M059J (cell line): Measurements from ENCODE around the gene NPC1L1. TPM values are rescaled to one million over a fixed set of nuclear protein-coding genes. Genes with fewer than 3 reads are reported as not detected.

Experiments
- DNase-seq: peaks from one replicate; pipeline ENCODE4 v3.0.0-alpha.2; 2012; ENCODE audit warnings: low read depth
- total RNA-seq: library from RNA; depleted of rRNA; stranded (reverse); fragments of >200 nt; shearing (Covaris generic); gene quantifications from 2 replicates; pipeline ENCODE4 v1.2.3, GENCODE V29; 2014; rRNA removed

Gene NPC1L1, protein sequence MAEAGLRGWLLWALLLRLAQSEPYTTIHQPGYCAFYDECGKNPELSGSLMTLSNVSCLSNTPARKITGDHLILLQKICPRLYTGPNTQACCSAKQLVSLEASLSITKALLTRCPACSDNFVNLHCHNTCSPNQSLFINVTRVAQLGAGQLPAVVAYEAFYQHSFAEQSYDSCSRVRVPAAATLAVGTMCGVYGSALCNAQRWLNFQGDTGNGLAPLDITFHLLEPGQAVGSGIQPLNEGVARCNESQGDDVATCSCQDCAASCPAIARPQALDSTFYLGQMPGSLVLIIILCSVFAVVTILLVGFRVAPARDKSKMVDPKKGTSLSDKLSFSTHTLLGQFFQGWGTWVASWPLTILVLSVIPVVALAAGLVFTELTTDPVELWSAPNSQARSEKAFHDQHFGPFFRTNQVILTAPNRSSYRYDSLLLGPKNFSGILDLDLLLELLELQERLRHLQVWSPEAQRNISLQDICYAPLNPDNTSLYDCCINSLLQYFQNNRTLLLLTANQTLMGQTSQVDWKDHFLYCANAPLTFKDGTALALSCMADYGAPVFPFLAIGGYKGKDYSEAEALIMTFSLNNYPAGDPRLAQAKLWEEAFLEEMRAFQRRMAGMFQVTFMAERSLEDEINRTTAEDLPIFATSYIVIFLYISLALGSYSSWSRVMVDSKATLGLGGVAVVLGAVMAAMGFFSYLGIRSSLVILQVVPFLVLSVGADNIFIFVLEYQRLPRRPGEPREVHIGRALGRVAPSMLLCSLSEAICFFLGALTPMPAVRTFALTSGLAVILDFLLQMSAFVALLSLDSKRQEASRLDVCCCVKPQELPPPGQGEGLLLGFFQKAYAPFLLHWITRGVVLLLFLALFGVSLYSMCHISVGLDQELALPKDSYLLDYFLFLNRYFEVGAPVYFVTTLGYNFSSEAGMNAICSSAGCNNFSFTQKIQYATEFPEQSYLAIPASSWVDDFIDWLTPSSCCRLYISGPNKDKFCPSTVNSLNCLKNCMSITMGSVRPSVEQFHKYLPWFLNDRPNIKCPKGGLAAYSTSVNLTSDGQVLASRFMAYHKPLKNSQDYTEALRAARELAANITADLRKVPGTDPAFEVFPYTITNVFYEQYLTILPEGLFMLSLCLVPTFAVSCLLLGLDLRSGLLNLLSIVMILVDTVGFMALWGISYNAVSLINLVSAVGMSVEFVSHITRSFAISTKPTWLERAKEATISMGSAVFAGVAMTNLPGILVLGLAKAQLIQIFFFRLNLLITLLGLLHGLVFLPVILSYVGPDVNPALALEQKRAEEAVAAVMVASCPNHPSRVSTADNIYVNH (N-terminal part only)
- total RNA-seq: not detected in 2 replicates

GRCh38 chr7:44541028-44541869 is at the start of gene NPC1L1:
TSS of gene NPC1L1 (minus strand) at chr7:44541330. CDS start at chr7:44541259, 71 bp downstream.
- DNase-seq: no peak

GRCh38 chr7:44590910-44591309 is 49.8 kb upstream of the NPC1L1 start:
- no peak for DNase-seq

GRCh38 chr7:44587843-44588711 is 46.9 kb upstream of the NPC1L1 start:
- DNase-seq: peak; percentile 69

- DNase-seq: no peak
These were observed 42.2 kb upstream of the NPC1L1 start for GRCh38 chr7:44583146-44583865.

GRCh38 chr7:44581879-44582603 is 40.9 kb upstream of the NPC1L1 start, which contains the start of gene TMED4:
TSS of gene TMED4 (minus strand) at chr7:44582231. CDS start at chr7:44582206, 25 bp downstream.
- peak; percentile 98 for DNase-seq

- no peak for DNase-seq
These were observed 40.1 kb upstream of the NPC1L1 start for GRCh38 chr7:44580945-44581878.

- no peak for DNase-seq
These were observed 35.1 kb upstream of the NPC1L1 start for GRCh38 chr7:44576228-44576627.

DNA sequence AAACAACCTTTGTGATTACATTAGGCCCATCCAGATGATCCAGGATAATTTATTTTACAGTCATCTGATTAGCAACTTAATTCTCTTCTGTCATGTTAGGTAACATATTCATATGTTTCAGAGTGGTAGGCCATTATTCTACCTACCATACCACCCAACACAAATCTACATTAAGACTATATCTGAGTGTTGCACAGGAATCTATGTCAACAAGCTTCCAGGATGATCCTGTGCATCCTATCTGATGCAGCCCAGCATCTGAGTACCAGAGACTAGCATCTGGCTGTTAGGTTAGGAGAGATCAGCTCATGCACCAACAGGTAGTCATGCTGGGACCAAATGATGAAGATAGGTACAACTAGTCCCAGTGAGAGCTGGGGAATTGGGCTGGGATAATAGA is 33.9 kb upstream of the NPC1L1 start:
- no peak for DNase-seq

DNA sequence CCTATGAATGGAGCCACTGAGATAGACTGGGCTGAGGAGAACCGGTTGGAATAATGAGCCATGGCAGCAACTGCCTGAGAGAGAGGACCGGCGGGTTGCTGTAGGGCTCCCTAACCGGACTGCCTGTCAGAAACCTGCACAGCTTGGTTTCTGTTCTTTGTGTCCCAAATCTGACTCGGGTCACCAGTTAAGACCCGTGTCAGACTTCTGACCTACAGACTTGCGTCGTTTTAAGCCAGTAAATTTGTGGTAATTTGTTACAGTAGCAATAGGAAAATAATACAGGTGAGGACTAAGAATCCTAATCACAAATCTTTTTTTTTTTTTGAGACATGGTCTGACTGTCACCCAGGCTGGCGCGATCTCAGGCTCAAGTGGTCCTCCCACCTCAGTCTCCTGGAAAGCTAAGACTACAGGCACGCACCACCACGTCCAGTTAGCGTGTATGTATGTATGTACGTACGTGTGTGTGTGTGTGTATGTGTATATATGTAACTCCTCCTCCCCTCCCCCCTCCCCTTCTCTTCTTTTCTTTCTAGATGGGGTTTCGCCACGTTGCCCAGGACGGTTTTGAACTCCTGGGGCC is 33.2 kb upstream of the NPC1L1 start:
- DNase-seq: no peak

- peak; percentile 95 for DNase-seq
These were observed 32.5 kb upstream of the NPC1L1 start, which contains the start of gene DDX56 for GRCh38 chr7:44573464-44574286. TSS of gene DDX56 (minus strand) at chr7:44573908. CDS start at chr7:44573895, 13 bp downstream.

- no peak for DNase-seq
These were observed 31.6 kb upstream of the NPC1L1 start for GRCh38 chr7:44572771-44573170.

DNA sequence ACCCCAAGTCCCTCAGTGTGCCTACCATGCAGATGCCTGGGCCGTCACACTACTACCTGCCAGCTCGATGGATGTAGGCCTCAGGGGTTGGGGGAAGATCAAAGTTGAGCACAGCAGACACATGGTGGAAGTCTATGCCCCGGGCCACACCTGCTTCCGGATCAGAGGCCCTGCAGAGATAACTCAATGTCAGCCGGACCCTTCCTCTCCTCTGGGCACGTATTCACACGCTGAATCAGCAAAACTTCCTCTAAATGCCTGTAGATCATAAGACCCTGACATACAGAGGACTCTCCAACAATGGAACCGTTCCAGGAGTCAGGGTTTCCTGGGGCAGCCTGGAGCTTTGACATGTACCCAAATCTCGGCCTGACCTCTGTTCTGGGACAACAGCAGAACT is 28.8 kb upstream of the NPC1L1 start:
- DNase-seq: no peak

DNA sequence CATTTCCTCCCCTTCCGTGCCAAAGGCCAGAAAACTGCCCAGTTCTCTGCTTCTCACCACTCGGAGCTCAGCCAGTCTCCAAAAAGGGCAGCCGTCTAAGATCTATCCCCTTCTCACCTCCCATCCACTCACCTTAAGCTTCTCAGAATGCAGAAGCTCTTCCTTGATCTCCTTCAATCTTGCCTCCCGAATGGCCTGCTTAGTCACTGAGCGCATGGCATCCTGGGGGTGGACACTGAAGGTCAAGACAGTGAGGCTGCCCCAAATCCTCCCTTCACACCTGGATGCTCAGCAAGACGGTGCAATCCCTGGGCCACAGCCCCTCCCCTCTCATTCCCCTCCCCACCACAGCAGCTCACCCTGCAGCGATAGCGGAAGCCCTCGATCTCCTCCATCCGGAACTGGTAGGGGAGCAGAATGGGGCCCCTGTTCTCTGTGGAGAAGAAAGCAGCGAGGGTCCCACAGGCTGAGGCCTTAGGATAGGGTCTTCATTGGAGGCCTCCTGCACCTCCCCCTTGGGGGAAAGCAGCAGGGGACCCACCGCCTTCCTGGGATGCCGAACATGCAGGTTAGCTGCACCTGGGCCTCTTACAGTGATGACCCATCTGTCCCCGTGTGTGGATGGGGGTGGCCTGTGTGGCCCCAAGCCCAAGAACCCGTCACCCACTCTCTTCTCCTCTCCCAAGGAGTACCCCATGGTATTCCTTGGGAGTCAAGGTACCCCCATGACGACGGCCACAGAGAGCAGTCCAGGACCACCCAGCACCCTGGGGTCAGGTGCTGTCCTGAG is 27.8 kb upstream of the NPC1L1 start:
- no peak for DNase-seq

- no peak for DNase-seq
These were observed 26.8 kb upstream of the NPC1L1 start for GRCh38 chr7:44567884-44568283.

DNA sequence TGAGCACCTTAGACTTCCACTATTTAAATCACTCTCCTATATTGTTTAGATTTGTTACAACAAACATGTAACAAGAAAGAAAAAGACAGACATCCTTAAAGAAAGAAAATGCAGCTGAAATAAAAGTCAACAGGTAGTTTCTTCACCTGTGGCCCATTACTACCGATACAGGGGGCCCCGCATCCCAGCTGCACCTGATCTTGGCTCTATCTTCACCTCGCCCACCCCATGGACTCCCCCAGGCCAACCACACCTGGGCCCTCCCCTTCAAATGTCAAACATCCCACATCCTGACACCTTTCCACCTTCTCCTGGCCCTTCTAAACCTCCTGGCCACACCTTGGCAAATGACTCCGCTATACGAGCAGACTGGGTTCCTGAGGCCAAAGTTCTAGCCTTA is 25.6 kb upstream of the NPC1L1 start:
- DNase-seq: no peak
